Keratinocyte (primary cell): ENCODE data around the gene RABL3.

Source experiments
- EZH2 ChIP-seq: IDR thresholded peaks from one replicate; pipeline ENCODE4 v1.6.1; 2012; ENCODE audit warnings: inconsistent platforms, mild to moderate bottlenecking, low read length, moderate library complexity
- TF ChIP-seq, protein P1 (sequence below), 3 experiments: IDR thresholded peaks in 1 of 3; conservative IDR thresholded peaks in 1 of 3; optimal IDR thresholded peaks in 1 of 3; 2 replicates in 2 of 3; 3 replicates in 1 of 3; pipeline versions ENCODE3 to v1.5.1; 2011; ENCODE audit warnings: low read length in 3 of 3, mild to moderate bottlenecking in 3 of 3, moderate library complexity in 2 of 3, control low read depth in 1 of 3, inconsistent platforms in 1 of 3; ENCODE audit not compliant: insufficient read depth in 2 of 3; ENCODE audit errors: extremely low read depth in 1 of 3

DNA sequence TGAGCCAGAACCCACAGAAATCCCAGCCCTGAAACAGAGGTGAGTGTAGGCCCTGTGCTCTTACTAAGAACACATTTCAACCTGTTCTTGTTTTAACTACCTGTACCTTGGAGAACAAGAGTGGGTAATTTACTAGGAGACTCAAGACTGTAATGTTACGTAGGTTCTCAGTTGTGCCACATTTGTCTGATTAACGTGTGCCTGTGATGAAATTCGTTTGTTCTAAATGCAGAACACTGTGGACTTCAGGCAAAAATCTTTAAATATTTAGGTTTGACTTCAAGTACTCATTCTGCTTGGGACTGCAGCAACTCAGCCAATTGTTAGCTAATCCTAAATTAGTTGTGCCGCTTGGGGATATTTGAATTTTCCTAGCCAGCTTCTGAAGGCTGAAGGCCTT, 28.6 kb upstream of the RABL3 start:
- TF ChIP-seq, protein P1, sequence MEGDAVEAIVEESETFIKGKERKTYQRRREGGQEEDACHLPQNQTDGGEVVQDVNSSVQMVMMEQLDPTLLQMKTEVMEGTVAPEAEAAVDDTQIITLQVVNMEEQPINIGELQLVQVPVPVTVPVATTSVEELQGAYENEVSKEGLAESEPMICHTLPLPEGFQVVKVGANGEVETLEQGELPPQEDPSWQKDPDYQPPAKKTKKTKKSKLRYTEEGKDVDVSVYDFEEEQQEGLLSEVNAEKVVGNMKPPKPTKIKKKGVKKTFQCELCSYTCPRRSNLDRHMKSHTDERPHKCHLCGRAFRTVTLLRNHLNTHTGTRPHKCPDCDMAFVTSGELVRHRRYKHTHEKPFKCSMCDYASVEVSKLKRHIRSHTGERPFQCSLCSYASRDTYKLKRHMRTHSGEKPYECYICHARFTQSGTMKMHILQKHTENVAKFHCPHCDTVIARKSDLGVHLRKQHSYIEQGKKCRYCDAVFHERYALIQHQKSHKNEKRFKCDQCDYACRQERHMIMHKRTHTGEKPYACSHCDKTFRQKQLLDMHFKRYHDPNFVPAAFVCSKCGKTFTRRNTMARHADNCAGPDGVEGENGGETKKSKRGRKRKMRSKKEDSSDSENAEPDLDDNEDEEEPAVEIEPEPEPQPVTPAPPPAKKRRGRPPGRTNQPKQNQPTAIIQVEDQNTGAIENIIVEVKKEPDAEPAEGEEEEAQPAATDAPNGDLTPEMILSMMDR (optimal IDR thresholded peaks at IDR 0.05 in 1 of 3, IDR thresholded peaks at IDR 0.05 in 1 of 3, conservative IDR thresholded peaks at IDR 0.05 in 1 of 3; ENCODE audit: extremely low read depth in 1 of 3, insufficient read depth in 2 of 3, low read length in 3 of 3), result no peak
- no peak for TF ChIP-seq EZH2
